H9 (cell line): ENCODE data around the gene PPP2R3B. TPM values are rescaled to one million over a fixed set of nuclear protein-coding genes. Genes with fewer than 3 reads are reported as not detected.

Experiments used
- DNase-seq: peaks from one replicate; pipeline ENCODE4 v3.0.0-alpha.2; 2017
- H2AFZ ChIP-seq: one replicate; pipeline ENCODE4 v1.6.1; 2013; ENCODE audit warnings: mild to moderate bottlenecking, low read length, control low read depth, moderate library complexity
- H2AK5ac ChIP-seq: 2 replicates; pipeline ENCODE4 v1.6.1; 2013; ENCODE audit warnings: low read length, control low read depth, mixed read lengths; ENCODE audit not compliant: insufficient read length
- H2BK120ac ChIP-seq: one replicate; pipeline ENCODE4 v1.6.1; 2013; ENCODE audit warnings: low read depth, mild to moderate bottlenecking, low read length, control low read depth, inconsistent platforms; ENCODE audit not compliant: poor library complexity, severe bottlenecking
- H2BK12ac ChIP-seq: 2 replicates; pipeline ENCODE4 v1.6.1; 2013; ENCODE audit warnings: low read length, control low read depth, mixed read lengths, low read depth; ENCODE audit not compliant: insufficient read length
- H2BK15ac ChIP-seq: 2 replicates; pipeline ENCODE4 v1.6.1; 2013; ENCODE audit warnings: low read depth, low read length, control low read depth
- H2BK20ac ChIP-seq: one replicate; pipeline ENCODE4 v1.6.1; 2013; ENCODE audit warnings: low read depth, mild to moderate bottlenecking, low read length, control low read depth, inconsistent platforms; ENCODE audit not compliant: poor library complexity, severe bottlenecking
- H2BK5ac ChIP-seq: 2 replicates; pipeline ENCODE4 v1.6.1; 2013; ENCODE audit warnings: low read length, control low read depth, mixed read lengths; ENCODE audit not compliant: insufficient read length
- H3K14ac ChIP-seq: 2 replicates; pipeline ENCODE4 v1.6.1; 2013; ENCODE audit warnings: low read length, control low read depth; ENCODE audit not compliant: insufficient read depth
- H3K18ac ChIP-seq: 2 replicates; pipeline ENCODE4 v1.6.1; 2013; ENCODE audit warnings: low read depth, mild to moderate bottlenecking, mixed read lengths, low read length, control low read depth; ENCODE audit not compliant: insufficient read length
- H3K23ac ChIP-seq: 2 replicates; pipeline ENCODE4 v1.6.1; 2013; ENCODE audit warnings: low read length, control low read depth, mixed read lengths, low read depth; ENCODE audit not compliant: insufficient read length
- H3K23me2 ChIP-seq: 2 replicates; pipeline ENCODE4 v1.6.1; 2013; ENCODE audit warnings: low read depth, mild to moderate bottlenecking, mixed read lengths, low read length, control low read depth; ENCODE audit not compliant: insufficient read length, poor library complexity, severe bottlenecking
- H3K27ac ChIP-seq: 2 replicates; pipeline ENCODE4 v1.5.1; 2013; ENCODE audit warnings: low read length, control low read depth, mixed read lengths, low read depth; ENCODE audit not compliant: insufficient read length
- H3K27me3 ChIP-seq: 2 replicates; pipeline ENCODE4 v1.6.1; 2013; ENCODE audit warnings: low read length, control low read depth, inconsistent platforms; ENCODE audit not compliant: insufficient read depth
- H3K4ac ChIP-seq: 2 replicates; pipeline ENCODE4 v1.6.1; 2013; ENCODE audit warnings: low read depth, mild to moderate bottlenecking, control low read depth, inconsistent platforms, low read length, moderate library complexity
- H3K4me1 ChIP-seq: 2 replicates; pipeline ENCODE4 v1.6.1; 2013; ENCODE audit warnings: low read length, control low read depth, inconsistent platforms; ENCODE audit not compliant: insufficient read depth
- H3K4me2 ChIP-seq: 2 replicates; pipeline ENCODE4 v1.6.1; 2013; ENCODE audit warnings: low read length, control low read depth, mixed read lengths; ENCODE audit not compliant: insufficient read length, insufficient read depth
- H3K56ac ChIP-seq: 2 replicates; pipeline ENCODE4 v1.6.1; 2013; ENCODE audit warnings: low read depth, mild to moderate bottlenecking, mixed read lengths, low read length, control low read depth; ENCODE audit not compliant: insufficient read length
- H3K79me1 ChIP-seq: 2 replicates; pipeline ENCODE4 v1.6.1; 2013; ENCODE audit warnings: low read depth, mild to moderate bottlenecking, moderate library complexity, low read length, control low read depth, inconsistent platforms; ENCODE audit not compliant: insufficient read depth, poor library complexity, severe bottlenecking
- H3K79me2 ChIP-seq: 2 replicates; pipeline ENCODE4 v1.6.1; 2013; ENCODE audit warnings: low read length, control low read depth, inconsistent platforms; ENCODE audit not compliant: insufficient read depth
- H3K9ac ChIP-seq: 2 replicates; pipeline ENCODE4 v1.6.1; 2013; ENCODE audit warnings: low read length, control low read depth, mixed read lengths; ENCODE audit not compliant: insufficient read length; ENCODE audit errors: extremely low read depth
- H3K9me3 ChIP-seq: one replicate; pipeline ENCODE4 v1.6.1; 2013; ENCODE audit warnings: low read depth, low read length, inconsistent platforms; ENCODE audit not compliant: control insufficient read depth
- H3T11ph ChIP-seq: one replicate; pipeline ENCODE4 v1.6.1; 2013; ENCODE audit warnings: mild to moderate bottlenecking, low read length, control low read depth, inconsistent platforms
- H4K20me1 ChIP-seq: one replicate; pipeline ENCODE4 v1.6.1; 2013; ENCODE audit not compliant: control insufficient read depth, insufficient read length, insufficient read depth
- H4K5ac ChIP-seq: 2 replicates; pipeline ENCODE4 v1.6.1; 2013; ENCODE audit warnings: low read depth, mild to moderate bottlenecking, mixed read lengths, low read length, control low read depth; ENCODE audit not compliant: insufficient read length
- H4K8ac ChIP-seq: replicated peaks from 2 replicates; pipeline ENCODE4 v1.6.1; 2013; ENCODE audit warnings: low read length, control low read depth, mixed read lengths, low read depth; ENCODE audit not compliant: insufficient read length
- H4K91ac ChIP-seq: 2 replicates; pipeline ENCODE4 v1.6.1; 2013; ENCODE audit warnings: low read depth, mild to moderate bottlenecking, moderate library complexity, mixed read lengths, low read length, control low read depth; ENCODE audit not compliant: insufficient read length
- H3K27ac Mint-ChIP-seq, 3 experiments: 2 replicates in 2 of 3; 3 replicates in 1 of 3; pipeline ENCODE4 v1.8.0; 2020 to 2021; ENCODE audit warnings: mixed read lengths in 3 of 3, mild to moderate bottlenecking in 1 of 3, moderate library complexity in 1 of 3
- H3K27me3 Mint-ChIP-seq: 2 replicates; pipeline ENCODE4 v1.8.0; 2021; ENCODE audit warnings: low read depth, mild to moderate bottlenecking, moderate library complexity, mixed read lengths
- H3K36me3 Mint-ChIP-seq, 3 experiments: 2 replicates in 2 of 3; 3 replicates in 1 of 3; pipeline ENCODE4 v1.8.0; 2020 to 2021; ENCODE audit warnings: low read depth in 3 of 3, mixed read lengths in 3 of 3; ENCODE audit not compliant: insufficient read depth in 1 of 3
- H3K4me1 Mint-ChIP-seq, 2 experiments: 2 replicates each; pipeline ENCODE4 v1.8.0; 2020; ENCODE audit warnings: mixed read lengths in 2 of 2
- H3K4me3 Mint-ChIP-seq, 2 experiments: 2 replicates in 1 of 2; 3 replicates in 1 of 2; pipeline ENCODE4 v1.8.0; 2020 to 2021; ENCODE audit warnings: mild to moderate bottlenecking in 2 of 2, mixed read lengths in 2 of 2, moderate library complexity in 1 of 2
- H3K9me3 Mint-ChIP-seq, 2 experiments: 2 replicates in 1 of 2; 3 replicates in 1 of 2; pipeline ENCODE4 v1.8.0; 2020; ENCODE audit warnings: mild to moderate bottlenecking in 2 of 2, mixed read lengths in 2 of 2, moderate library complexity in 1 of 2
- WGBS: extraction: QIAGEN DNeasy Blood & Tissue Kit; methylation state at CpG from one replicate; pipeline ENCODE4 v1.1.7; 2013; ENCODE audit warnings: missing lambda C conversion rate, low lambda C conversion rate, mixed read lengths; ENCODE audit not compliant: insufficient read length; ENCODE audit errors: extremely low coverage; 5-methylcytosine and 5-hydroxymethylcytosine counted together
- total RNA-seq: library from RNA; stranded (reverse); gene quantifications from 2 replicates; pipeline ENCODE4 v1.2.1, GENCODE V29; 2021
- TF ChIP-seq, protein P1 (sequence below): fragments of 200-600 bp; sonication (generic); conservative IDR thresholded peaks from 3 replicates; pipeline ENCODE4 v1.8.0; 2021; ENCODE audit warnings: antibody characterized with exemption, mild to moderate bottlenecking

PPP2R3B gene
- total RNA-seq, 1 experiment from 2014 or later, result 72.1 TPM

DNA sequence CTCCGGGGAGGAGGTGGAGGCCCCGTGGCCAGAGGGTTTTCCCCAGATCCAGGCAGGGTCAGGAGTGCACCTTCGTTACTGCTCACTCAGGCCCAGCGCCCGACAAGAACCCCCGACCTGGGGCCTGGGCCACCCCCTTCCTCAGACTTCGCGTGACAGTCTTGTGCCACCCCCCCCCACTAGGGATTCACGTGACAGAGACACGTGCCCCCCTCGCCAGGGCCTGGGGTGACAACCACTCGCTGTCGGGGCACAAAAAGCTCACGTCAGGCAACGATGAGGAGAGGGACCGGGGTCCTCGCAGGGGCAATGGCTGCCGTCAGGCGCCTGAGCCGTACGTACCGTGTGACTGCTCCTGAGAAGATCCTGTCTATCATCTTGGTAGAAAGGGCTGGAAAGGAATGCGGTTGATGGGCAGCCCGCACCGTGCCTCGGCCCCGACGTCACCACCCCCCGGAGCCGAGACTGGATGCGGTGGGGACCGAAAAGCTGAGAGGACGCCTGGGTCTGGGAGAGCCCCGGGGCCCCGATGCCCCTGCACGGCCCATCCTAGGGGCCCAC is 45.1 kb downstream of the PPP2R3B start:
- TF ChIP-seq, protein P1, sequence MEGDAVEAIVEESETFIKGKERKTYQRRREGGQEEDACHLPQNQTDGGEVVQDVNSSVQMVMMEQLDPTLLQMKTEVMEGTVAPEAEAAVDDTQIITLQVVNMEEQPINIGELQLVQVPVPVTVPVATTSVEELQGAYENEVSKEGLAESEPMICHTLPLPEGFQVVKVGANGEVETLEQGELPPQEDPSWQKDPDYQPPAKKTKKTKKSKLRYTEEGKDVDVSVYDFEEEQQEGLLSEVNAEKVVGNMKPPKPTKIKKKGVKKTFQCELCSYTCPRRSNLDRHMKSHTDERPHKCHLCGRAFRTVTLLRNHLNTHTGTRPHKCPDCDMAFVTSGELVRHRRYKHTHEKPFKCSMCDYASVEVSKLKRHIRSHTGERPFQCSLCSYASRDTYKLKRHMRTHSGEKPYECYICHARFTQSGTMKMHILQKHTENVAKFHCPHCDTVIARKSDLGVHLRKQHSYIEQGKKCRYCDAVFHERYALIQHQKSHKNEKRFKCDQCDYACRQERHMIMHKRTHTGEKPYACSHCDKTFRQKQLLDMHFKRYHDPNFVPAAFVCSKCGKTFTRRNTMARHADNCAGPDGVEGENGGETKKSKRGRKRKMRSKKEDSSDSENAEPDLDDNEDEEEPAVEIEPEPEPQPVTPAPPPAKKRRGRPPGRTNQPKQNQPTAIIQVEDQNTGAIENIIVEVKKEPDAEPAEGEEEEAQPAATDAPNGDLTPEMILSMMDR, result no peak
- no peak overlapping the region for H3K14ac ChIP-seq
- H2BK15ac ChIP-seq, result no peak overlapping the region
- no peaks in the 10 kb centered on the region for H4K20me1 ChIP-seq
- H3K4me1 ChIP-seq, result no peaks in the 10 kb centered on the region
- H2BK120ac ChIP-seq, result no peak overlapping the region
- no peak overlapping the region for H3K4ac ChIP-seq
- Mint-ChIP-seq H3K27me3 (no peaks in the 10 kb centered on the region), H3K27ac (no peak overlapping the region; a peak in 2 of 7 replicates), H3K4me3 (no peak overlapping the region), H3K9me3 (peaks cover 3% of the 10 kb centered on the region in 2 experiments; a peak in 3 of 5 replicates), H3K36me3 (peaks cover 30 to 53% (median 45%) of the 10 kb centered on the region in 3 experiments), H3K4me1 (peaks cover 0 to 2% of the 10 kb centered on the region in 2 experiments; a peak in 1 of 4 replicates)
- no peak overlapping the region for H3K4me2 ChIP-seq
- H3T11ph ChIP-seq, result no peak overlapping the region
- H3K56ac ChIP-seq, result no peak overlapping the region
- H3K23ac ChIP-seq, result no peak overlapping the region
- no peak overlapping the region for H2BK20ac ChIP-seq
- no peak overlapping the region for H3K18ac ChIP-seq
- H4K91ac ChIP-seq, result no peak overlapping the region
- H2AK5ac ChIP-seq, result no peak overlapping the region
- H3K27me3 ChIP-seq, result no peaks in the 10 kb centered on the region
- WGBS, result no CpG with 5 or more reads among the region's 36 CpGs
- H4K8ac ChIP-seq, result no peak overlapping the region
- DNase-seq, result no peak
- H2AFZ ChIP-seq, result no peak overlapping the region
- no peak overlapping the region for H2BK5ac ChIP-seq
- no peaks in the 10 kb centered on the region for H3K79me1 ChIP-seq
- H2BK12ac ChIP-seq, result no peak overlapping the region
- H3K27ac ChIP-seq, result no peak overlapping the region
- H3K9ac ChIP-seq, result no peak overlapping the region
- no peaks in the 10 kb centered on the region for H3K9me3 ChIP-seq
- H3K79me2 ChIP-seq, result no peaks in the 10 kb centered on the region
- H4K5ac ChIP-seq, result no peak overlapping the region
- H3K23me2 ChIP-seq, result no peaks in the 10 kb centered on the region
